Activated B cell treated with CpG ODN at 0.5 μM for 24 hours (primary cell): ENCODE data around the gene MSH5. TPM values are rescaled to one million over a fixed set of nuclear protein-coding genes. Genes with fewer than 3 reads are reported as not detected.
"Not testable (repeated sequence)": the region's sequence is repeated elsewhere in the genome, so short reads cannot be mapped to it uniquely, and the experiment has no call there.

ENCODE experiments used
- ATAC-seq: fragments of 200-7000 bp; cut with Tn5 transposase; one replicate; pipeline ENCODE4 v1.10.0; 2021; ENCODE audit warnings: low read depth, mild to moderate bottlenecking, moderate library complexity
- CTCF ChIA-PET: fragments of 350-600 bp; sonication (Branson Sonifier 250); formaldehyde crosslinking; loops from one replicate; lab custom pipeline; 2021; ENCODE audit warnings: antibody characterized with exemption; lab: Charles Lee
- POLR2A ChIA-PET: fragments of 350-600 bp; sonication (Branson Sonifier 250); formaldehyde crosslinking; loops from one replicate; lab custom pipeline; 2021; ENCODE audit warnings: antibody characterized with exemption; lab: Charles Lee
- DNase-seq: peaks from one replicate; pipeline ENCODE4 v3.0.0; 2022
- H3K27ac Mint-ChIP-seq: one replicate; pipeline ENCODE4 v1.8.0; 2020; ENCODE audit warnings: mixed read lengths
- H3K27me3 Mint-ChIP-seq: one replicate; pipeline ENCODE4 v1.8.0; 2021; ENCODE audit warnings: mixed read lengths
- H3K36me3 Mint-ChIP-seq: one replicate; pipeline ENCODE4 v1.8.0; 2021; ENCODE audit warnings: low read depth, mixed read lengths
- H3K4me1 Mint-ChIP-seq: one replicate; pipeline ENCODE4 v1.8.0; 2021; ENCODE audit warnings: mixed read lengths
- H3K4me3 Mint-ChIP-seq: one replicate; pipeline ENCODE4 v1.8.0; 2020; ENCODE audit warnings: mild to moderate bottlenecking, mixed read lengths
- H3K9me3 Mint-ChIP-seq: one replicate; pipeline ENCODE4 v1.8.0; 2020; ENCODE audit warnings: mixed read lengths
- intact Hi-C: fragments of 100-400 bp; cut with micrococcal nuclease; formaldehyde crosslinking; loops from one replicate; pipeline ENCODE4 v1.15.1; 2024
- total RNA-seq: library from RNA; stranded (reverse); gene quantifications from 2 replicates; pipeline ENCODE4 v1.2.3, GENCODE V29; 2022
- TF ChIP-seq, protein P1 (sequence below): fragments of 200-600 bp; IDR thresholded peaks from one replicate; pipeline ENCODE4 v1.8.0; 2022; ENCODE audit warnings: antibody characterized with exemption, mild to moderate bottlenecking

Gene MSH5
- total RNA-seq, 1 donor from 2014 or later = 47.3 TPM

DNA sequence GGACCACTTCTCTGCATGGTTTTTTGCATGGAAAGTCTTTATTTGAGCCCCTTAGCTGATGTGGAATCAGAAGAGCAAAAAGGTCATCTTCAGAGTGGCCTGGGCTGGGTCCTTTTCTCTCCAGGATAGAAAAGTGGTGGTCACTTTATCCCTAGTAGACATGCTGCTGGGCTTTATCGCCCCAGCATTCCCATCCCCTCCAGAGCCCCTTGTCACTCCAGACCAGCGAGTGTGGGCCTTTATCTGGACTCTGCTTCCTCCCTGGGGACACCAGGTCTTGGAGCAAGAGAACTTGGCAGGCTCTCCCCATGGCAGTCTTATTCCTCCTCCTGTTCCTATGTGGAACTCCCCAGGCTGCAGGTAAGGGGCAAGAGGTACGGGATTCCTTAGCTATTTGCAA, 33.2 kb upstream of the MSH5 start, which contains the start of gene LY6G6F:
Gene LY6G6F, plus strand, starts transcription at position 268 of the 400 bp plus-strand sequence. Its CDS starts 41 bp downstream, at position 309.
- CTCF ChIA-PET = no interaction called here
- no peak within 1 kb of the TSS for H3K27ac Mint-ChIP-seq
- no peaks in the 10 kb centered on the region for H3K9me3 Mint-ChIP-seq
- POLR2A ChIA-PET = interaction anchor here (0.6 to 0.7 kb wide), 2 partner anchors 10 to 68 kb away, joined by 3 to 5 read pairs; no protein-coding TSS in a partner anchor
- DNase-seq = no peak
- intact Hi-C loops = no loop called here
- no peaks in the 10 kb centered on the region for H3K27me3 Mint-ChIP-seq
- peaks cover 10% of the 10 kb centered on the region for H3K36me3 Mint-ChIP-seq
- no peak within 1 kb of the TSS for H3K4me3 Mint-ChIP-seq
- peaks cover 28% of the 10 kb centered on the region for H3K4me1 Mint-ChIP-seq
- no peak for ATAC-seq
- TF ChIP-seq, protein P1, sequence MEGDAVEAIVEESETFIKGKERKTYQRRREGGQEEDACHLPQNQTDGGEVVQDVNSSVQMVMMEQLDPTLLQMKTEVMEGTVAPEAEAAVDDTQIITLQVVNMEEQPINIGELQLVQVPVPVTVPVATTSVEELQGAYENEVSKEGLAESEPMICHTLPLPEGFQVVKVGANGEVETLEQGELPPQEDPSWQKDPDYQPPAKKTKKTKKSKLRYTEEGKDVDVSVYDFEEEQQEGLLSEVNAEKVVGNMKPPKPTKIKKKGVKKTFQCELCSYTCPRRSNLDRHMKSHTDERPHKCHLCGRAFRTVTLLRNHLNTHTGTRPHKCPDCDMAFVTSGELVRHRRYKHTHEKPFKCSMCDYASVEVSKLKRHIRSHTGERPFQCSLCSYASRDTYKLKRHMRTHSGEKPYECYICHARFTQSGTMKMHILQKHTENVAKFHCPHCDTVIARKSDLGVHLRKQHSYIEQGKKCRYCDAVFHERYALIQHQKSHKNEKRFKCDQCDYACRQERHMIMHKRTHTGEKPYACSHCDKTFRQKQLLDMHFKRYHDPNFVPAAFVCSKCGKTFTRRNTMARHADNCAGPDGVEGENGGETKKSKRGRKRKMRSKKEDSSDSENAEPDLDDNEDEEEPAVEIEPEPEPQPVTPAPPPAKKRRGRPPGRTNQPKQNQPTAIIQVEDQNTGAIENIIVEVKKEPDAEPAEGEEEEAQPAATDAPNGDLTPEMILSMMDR = no peak

DNA sequence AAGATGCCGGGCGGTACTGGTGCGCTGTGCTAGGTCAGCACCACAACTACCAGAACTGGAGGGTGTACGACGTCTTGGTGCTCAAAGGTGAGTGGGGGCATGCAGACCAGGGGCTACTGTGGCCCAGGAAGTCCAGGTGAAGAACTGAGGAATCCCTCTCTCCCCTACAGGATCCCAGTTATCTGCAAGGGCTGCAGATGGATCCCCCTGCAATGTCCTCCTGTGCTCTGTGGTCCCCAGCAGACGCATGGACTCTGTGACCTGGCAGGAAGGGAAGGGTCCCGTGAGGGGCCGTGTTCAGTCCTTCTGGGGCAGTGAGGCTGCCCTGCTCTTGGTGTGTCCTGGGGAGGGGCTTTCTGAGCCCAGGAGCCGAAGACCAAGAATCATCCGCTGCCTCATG, 32.1 kb upstream of the MSH5 start:
- POLR2A ChIA-PET = no interaction called here
- Mint-ChIP-seq H3K4me1 (peaks cover 19% of the 10 kb centered on the region), H3K27me3 (no peaks in the 10 kb centered on the region), H3K4me3 (no peak overlapping the region), H3K27ac (no peak overlapping the region), H3K36me3 (peaks cover 4% of the 10 kb centered on the region), H3K9me3 (no peaks in the 10 kb centered on the region)
- CTCF ChIA-PET = no interaction called here
- TF ChIP-seq, protein P1 = no peak
- intact Hi-C loops = no loop called here
- DNase-seq (no peak), ATAC-seq (no peak)

DNA sequence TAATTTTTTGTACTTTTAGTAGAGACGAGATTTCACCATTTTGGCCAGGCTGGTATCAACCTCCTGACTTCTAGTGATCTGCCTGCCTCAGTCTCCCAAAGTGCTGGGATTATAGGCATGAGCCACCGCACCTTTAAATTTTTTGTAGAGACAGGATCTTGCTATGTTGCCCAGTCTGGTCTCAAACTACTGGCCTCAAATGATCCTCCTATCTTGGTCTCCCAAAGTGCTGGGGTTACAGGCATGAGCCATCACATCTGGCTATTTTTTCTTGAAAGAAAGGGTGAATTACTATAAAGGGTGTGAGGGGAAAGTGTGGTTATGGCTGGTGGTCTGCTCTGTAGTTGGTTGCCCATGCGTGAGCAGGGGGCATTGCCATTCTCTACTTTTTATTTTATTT, 31.6 kb upstream of the MSH5 start:
- Mint-ChIP-seq H3K9me3 (no peaks in the 10 kb centered on the region), H3K27me3 (no peaks in the 10 kb centered on the region), H3K27ac (no peak overlapping the region), H3K36me3 (peaks cover 1% of the 10 kb centered on the region), H3K4me1 (peaks cover 17% of the 10 kb centered on the region), H3K4me3 (no peak overlapping the region)
- ChIA-PET POLR2A (interaction anchor here (0.9 to 1.1 kb wide), 2 partner anchors 19 to 27 kb away, joined by 3 to 4 read pairs; no protein-coding TSS in a partner anchor), CTCF (no interaction called here)
- TF ChIP-seq, protein P1 = no peak
- intact Hi-C loops = no loop called here
- no peak for DNase-seq
- ATAC-seq = no peak

DNA sequence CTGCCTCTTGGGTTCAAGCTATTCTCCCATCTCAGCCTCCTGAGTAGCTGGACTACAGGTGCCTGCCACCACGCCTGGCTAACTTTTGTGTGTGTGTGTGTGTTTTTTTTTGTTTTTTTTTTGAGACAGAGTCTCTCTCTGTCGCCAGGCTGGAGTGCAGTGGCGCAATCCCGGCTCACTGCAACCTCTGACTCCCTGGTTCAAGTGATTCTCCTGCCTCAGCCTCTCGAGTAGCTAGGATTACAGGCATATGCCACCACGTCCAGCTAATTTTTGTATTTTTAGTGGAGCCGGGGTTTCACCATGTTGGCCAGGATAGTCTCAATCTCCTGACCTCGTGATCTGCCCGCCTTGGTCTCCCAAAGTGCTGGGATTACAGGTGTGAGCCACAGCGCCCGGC, 30.6 kb upstream of the MSH5 start:
- H3K36me3 Mint-ChIP-seq, H3K9me3 Mint-ChIP-seq, H3K27me3 Mint-ChIP-seq, H3K4me3 Mint-ChIP-seq, ATAC-seq, DNase-seq, intact Hi-C loops, H3K27ac Mint-ChIP-seq, CTCF ChIA-PET: not testable (repeated sequence)
- peaks cover 12% of the 10 kb centered on the region for H3K4me1 Mint-ChIP-seq
- POLR2A ChIA-PET = interaction anchor here (0.9 to 1.1 kb wide), 2 partner anchors 18 to 26 kb away, joined by 3 to 4 read pairs; no protein-coding TSS in a partner anchor

DNA sequence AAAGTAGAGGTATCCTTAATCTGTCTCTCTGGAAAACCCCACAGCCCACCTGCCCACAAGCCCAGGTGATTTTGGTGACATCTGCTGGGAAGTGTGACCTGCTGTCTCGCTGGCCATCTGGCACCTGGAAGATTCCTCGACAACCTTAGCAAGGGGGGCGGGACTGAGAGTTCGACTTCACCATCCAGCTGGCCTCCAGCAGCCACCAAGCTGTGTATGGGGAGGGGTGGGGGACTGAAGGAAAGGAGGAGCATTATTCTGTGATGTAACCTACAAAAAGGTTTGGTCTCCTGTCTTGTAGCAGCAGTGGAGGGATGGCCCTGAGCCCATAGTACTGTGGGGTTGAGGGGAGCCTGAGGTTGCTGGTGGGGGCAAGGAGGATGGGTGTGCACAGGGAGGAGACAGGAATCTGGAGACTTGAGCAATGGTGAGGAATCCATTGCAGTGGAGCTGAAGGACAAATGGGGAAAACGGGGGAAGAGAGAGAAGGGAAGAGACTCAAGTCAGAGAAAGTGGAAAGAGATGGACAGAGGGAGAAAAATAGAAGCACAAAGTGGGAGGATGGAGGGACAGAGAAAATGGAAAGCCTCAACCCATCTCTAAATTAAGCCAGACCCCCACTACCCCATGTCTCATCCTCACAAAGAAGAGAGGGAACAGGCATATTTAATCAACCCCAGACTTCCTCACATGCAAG, 29.1 kb upstream of the MSH5 start:
- Mint-ChIP-seq H3K27ac (no peak overlapping the region), H3K9me3 (no peaks in the 10 kb centered on the region), H3K4me3 (no peak overlapping the region), H3K36me3 (no peaks in the 10 kb centered on the region), H3K27me3 (no peaks in the 10 kb centered on the region), H3K4me1 (peaks cover 12% of the 10 kb centered on the region)
- ChIA-PET CTCF (no interaction called here), POLR2A (interaction anchor here (0.7 to 2.2 kb wide), 3 partner anchors 8 to 91 kb away, joined by 5 read pairs; partner anchors contain the start of genes ABHD16A and MSH5)
- TF ChIP-seq, protein P1 = no peak
- intact Hi-C loops = no loop called here
- no peak for ATAC-seq
- DNase-seq = no peak
